CD8-positive, alpha-beta memory T cell (primary cell): ENCODE results near the gene SLC24A4. TPM values are rescaled to one million over a fixed set of nuclear protein-coding genes. Genes with fewer than 3 reads are reported as not detected.

Experiments
- CTCF ChIA-PET: fragments of 350-600 bp; sonication (Branson Sonifier 250); formaldehyde crosslinking; loops from one replicate; lab custom pipeline; 2021; ENCODE audit warnings: antibody characterized with exemption; lab: Charles Lee
- POLR2A ChIA-PET: fragments of 350-600 bp; sonication (Branson Sonifier 250); formaldehyde crosslinking; loops from one replicate; lab custom pipeline; 2021; ENCODE audit warnings: antibody characterized with exemption; lab: Charles Lee
- DNase-seq, 5 donors: peaks; one replicate each; pipeline versions ENCODE4 v3.0.0 to v3.0.0-alpha.2; 2020 to 2022; ENCODE audit warnings: mixed read lengths in 1 of 5
- H3K27ac ChIP-seq: one replicate; pipeline ENCODE4 v1.7.0; 2013; ENCODE audit warnings: low read depth, mild to moderate bottlenecking, low read length, moderate library complexity
- H3K27me3 ChIP-seq: 2 replicates; pipeline ENCODE4 v1.7.0; 2013; ENCODE audit warnings: low read length, mild to moderate bottlenecking; ENCODE audit not compliant: insufficient read depth, poor library complexity, severe bottlenecking
- H3K36me3 ChIP-seq: 2 replicates; pipeline ENCODE4 v1.7.0; 2013; ENCODE audit warnings: mild to moderate bottlenecking, low read length, moderate library complexity; ENCODE audit not compliant: insufficient read depth
- H3K4me1 ChIP-seq: 2 replicates; pipeline ENCODE4 v1.7.0; 2013; ENCODE audit warnings: mild to moderate bottlenecking, low read length, moderate library complexity; ENCODE audit not compliant: insufficient read depth
- H3K4me3 ChIP-seq: 2 replicates; pipeline ENCODE4 v1.7.0; 2013; ENCODE audit warnings: mild to moderate bottlenecking, low read length
- H3K9me3 ChIP-seq: 2 replicates; pipeline ENCODE4 v1.7.0; 2013; ENCODE audit warnings: mild to moderate bottlenecking, low read length
- H3K27ac Mint-ChIP-seq, 8 donors: one replicate each; pipeline ENCODE4 v1.8.0; 2020 to 2021; ENCODE audit warnings: mixed read lengths in 8 of 8, mild to moderate bottlenecking in 6 of 8, inconsistent platforms in 3 of 8, moderate library complexity in 3 of 8
- H3K27me3 Mint-ChIP-seq, 2 donors: one replicate each; pipeline ENCODE4 v1.8.0; 2020 to 2021; ENCODE audit warnings: mixed read lengths in 2 of 2, mild to moderate bottlenecking in 1 of 2, moderate library complexity in 1 of 2
- H3K36me3 Mint-ChIP-seq, 3 donors: one replicate each; pipeline ENCODE4 v1.8.0; 2020 to 2021; ENCODE audit warnings: mixed read lengths in 3 of 3, inconsistent platforms in 1 of 3, mild to moderate bottlenecking in 1 of 3
- H3K4me1 Mint-ChIP-seq, 3 donors: one replicate each; pipeline ENCODE4 v1.8.0; 2020 to 2021; ENCODE audit warnings: mixed read lengths in 3 of 3, inconsistent platforms in 1 of 3, mild to moderate bottlenecking in 1 of 3
- H3K4me3 Mint-ChIP-seq, 7 donors: one replicate each; pipeline ENCODE4 v1.8.0; 2020 to 2021; ENCODE audit warnings: mixed read lengths in 7 of 7, mild to moderate bottlenecking in 6 of 7, moderate library complexity in 4 of 7, inconsistent platforms in 2 of 7
- H3K9me3 Mint-ChIP-seq, 5 donors: one replicate each; pipeline ENCODE4 v1.8.0; 2020 to 2022; ENCODE audit warnings: mixed read lengths in 5 of 5, mild to moderate bottlenecking in 3 of 5, moderate library complexity in 2 of 5, inconsistent platforms in 1 of 5
- polyA plus RNA-seq: library from polyadenylated mRNA; unstranded; fragments of 300-500 nt; fragmentation: Illumina TruSeq; gene quantifications from one replicate; pipeline ENCODE4 v1.2.3, GENCODE V29; 2021
- total RNA-seq, 2 experiments: library from RNA; stranded (reverse); gene quantifications; one replicate each; pipeline ENCODE4 v1.2.3, GENCODE V29; 2021

The SLC24A4 gene
- total and polyA plus RNA-seq, 3 experiments from 2014 or later, result 0.04 TPM; not detected in 2

DNA sequence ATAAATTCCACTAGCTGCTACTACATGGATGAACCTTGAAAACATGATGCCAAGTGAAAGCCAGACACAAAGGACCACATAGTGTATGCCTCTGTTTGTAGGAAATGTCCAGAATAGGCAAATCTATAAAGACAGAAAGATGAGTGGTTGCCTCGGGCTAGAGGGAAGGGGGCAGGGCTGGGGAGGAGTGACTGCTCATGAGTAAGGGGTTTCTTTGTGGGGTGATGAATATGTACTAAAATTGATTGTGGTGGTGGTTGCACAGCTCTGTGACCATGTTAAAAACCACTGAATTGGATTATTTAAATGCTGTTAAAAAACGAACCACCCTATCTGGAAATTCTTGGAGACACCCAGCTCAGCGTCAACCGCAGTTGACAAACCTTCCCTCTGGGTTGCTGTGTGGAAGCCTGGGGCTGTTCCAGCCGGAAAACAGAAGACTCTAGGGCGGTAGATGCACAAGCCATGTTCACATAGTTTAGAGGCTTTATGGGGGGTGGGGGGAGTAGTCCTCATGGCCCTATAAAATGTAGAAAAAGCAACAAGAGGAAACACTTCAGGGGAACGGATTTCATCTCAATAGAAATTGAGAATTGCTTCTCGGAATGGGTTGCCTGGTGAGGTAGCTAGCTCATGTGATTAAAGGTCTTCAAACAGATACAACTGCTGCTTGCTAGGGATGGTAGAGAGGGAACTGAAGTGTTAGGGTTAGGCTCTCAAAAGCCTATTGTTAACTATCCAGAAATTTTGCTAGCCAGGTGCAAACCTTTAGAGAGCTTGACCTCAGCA lies 220.0 kb downstream of the SLC24A4 start:
- CTCF ChIA-PET, result interaction anchor here (0.6 to 3.1 kb wide), 4 partner anchors 8 to 584 kb away, joined by 4 to 8 read pairs (median 5); partner anchors contain the start of gene RIN3
- DNase-seq, result no peak
- Mint-ChIP-seq H3K36me3 (peaks cover 0 to 3% (median 3%) of the 10 kb centered on the region in 3 donors), H3K4me3 (peak overlapping the region in 1 of 7 donors; percentile 4), H3K9me3 (no peaks in the 10 kb centered on the region), H3K4me1 (peaks cover 37 to 78% (median 58%) of the 10 kb centered on the region in 3 donors), H3K27ac (peak overlapping the region in 7 of 8 donors; percentile 2 to 66 (median 50)), H3K27me3 (peaks cover 0 to 2% of the 10 kb centered on the region in 2 donors)
- POLR2A ChIA-PET, result no interaction called here
- no peaks in the 10 kb centered on the region for H3K9me3 ChIP-seq
- H3K27me3 ChIP-seq, result no peaks in the 10 kb centered on the region
- no peak overlapping the region for H3K4me3 ChIP-seq
- H3K36me3 ChIP-seq, result no peaks in the 10 kb centered on the region
- no peak overlapping the region for H3K27ac ChIP-seq
- H3K4me1 ChIP-seq, result peaks cover 33% of the 10 kb centered on the region

DNA sequence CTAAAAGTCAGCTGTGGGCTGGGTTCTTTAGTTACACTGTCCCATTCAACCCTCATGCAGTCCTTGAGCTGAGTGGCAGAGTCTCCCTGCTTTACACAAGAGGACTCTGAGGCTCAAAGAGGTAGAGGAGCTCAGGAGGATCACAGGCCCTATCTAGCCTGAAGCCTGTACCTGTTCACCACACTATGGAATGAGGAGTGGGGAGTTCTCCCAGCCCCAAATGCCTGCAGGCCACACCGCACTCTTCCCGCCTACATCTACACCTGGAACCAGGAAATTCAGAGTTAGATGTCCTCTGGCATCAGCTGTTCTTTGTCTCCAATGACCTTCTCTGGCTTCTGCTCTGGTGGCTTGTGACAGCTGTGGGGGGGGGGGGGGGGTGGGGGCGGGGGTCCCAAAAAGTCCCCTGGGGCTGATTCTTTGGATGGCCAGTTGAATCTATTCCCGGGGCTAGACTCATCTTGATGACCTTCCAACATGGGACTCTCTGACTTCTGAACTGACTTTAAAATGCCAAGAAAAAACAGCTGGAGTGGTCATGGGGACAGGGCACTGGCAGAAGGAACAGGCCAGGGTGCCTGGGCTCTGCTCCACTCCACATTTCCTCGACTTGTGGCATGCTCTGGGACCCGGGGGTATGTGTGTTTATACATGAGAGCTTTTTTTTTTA lies 221.2 kb downstream of the SLC24A4 start:
- POLR2A ChIA-PET, result interaction anchor here (0.6 kb wide), 2 partner anchors 381 to 547 kb away, joined by 3 to 5 read pairs; no protein-coding TSS in a partner anchor

GRCh38 chr14:92546347-92547053 lies 223.5 kb downstream of the SLC24A4 start:
- Histone ChIP-seq H3K9me3 (no peaks in the 10 kb centered on the region), H3K27ac (no peak overlapping the region), H3K27me3 (no peaks in the 10 kb centered on the region), H3K36me3 (no peaks in the 10 kb centered on the region), H3K4me3 (no peak overlapping the region), H3K4me1 (peaks cover 8% of the 10 kb centered on the region)
- ChIA-PET CTCF (interaction anchor here (1.2 to 1.8 kb wide), 3 partner anchors 12 to 58 kb away, joined by 4 to 5 read pairs (median 4); no protein-coding TSS in a partner anchor), POLR2A (interaction anchor here (1.1 kb wide), 1 partner anchor 12 kb away, joined by 4 read pairs; no protein-coding TSS in a partner anchor)
- DNase-seq, result no peak
- peaks cover 0 to 8% (median 3%) of the 10 kb centered on the region in 3 donors for H3K36me3 Mint-ChIP-seq
- H3K9me3 Mint-ChIP-seq, result no peaks in the 10 kb centered on the region
- peak overlapping the region in 1 of 7 donors; percentile 25 for H3K4me3 Mint-ChIP-seq
- H3K27me3 Mint-ChIP-seq, result peaks cover 0 to 2% of the 10 kb centered on the region in 2 donors
- peak overlapping the region in 5 of 8 donors; percentile 17 to 74 (median 27) for H3K27ac Mint-ChIP-seq
- H3K4me1 Mint-ChIP-seq, result peaks cover 42 to 71% (median 49%) of the 10 kb centered on the region in 3 donors

More for the DNA sequence above, 221.2 kb downstream of the SLC24A4 start:
- Mint-ChIP-seq H3K4me1 (peaks cover 37 to 73% (median 51%) of the 10 kb centered on the region in 3 donors), H3K27me3 (peaks cover 0 to 2% of the 10 kb centered on the region in 2 donors), H3K36me3 (peaks cover 0 to 4% (median 3%) of the 10 kb centered on the region in 3 donors), H3K4me3 (peak overlapping the region in 1 of 7 donors; percentile 24), H3K9me3 (no peaks in the 10 kb centered on the region), H3K27ac (peak overlapping the region in 7 of 8 donors; percentile 34 to 76 (median 67))
- Histone ChIP-seq H3K4me1 (peaks cover 26% of the 10 kb centered on the region), H3K27me3 (no peaks in the 10 kb centered on the region), H3K27ac (no peak overlapping the region), H3K9me3 (no peaks in the 10 kb centered on the region), H3K4me3 (no peak overlapping the region), H3K36me3 (no peaks in the 10 kb centered on the region)
- no peak for DNase-seq
- CTCF ChIA-PET, result interaction anchor here (1.4 to 1.6 kb wide), 2 partner anchors 12 to 31 kb away, joined by 4 to 6 read pairs; partner anchors contain the start of gene RIN3

GRCh38 chr14:92549105-92549858 lies 226.3 kb downstream of the SLC24A4 start:
- H3K9me3 ChIP-seq, result no peaks in the 10 kb centered on the region
- no peaks in the 10 kb centered on the region for H3K36me3 ChIP-seq
- H3K27me3 ChIP-seq, result no peaks in the 10 kb centered on the region
- Mint-ChIP-seq H3K36me3 (peaks cover 0 to 8% (median 3%) of the 10 kb centered on the region in 3 donors), H3K27ac (peak overlapping the region in 4 of 8 donors; percentile 1 to 27 (median 16)), H3K4me3 (no peak overlapping the region), H3K4me1 (peaks cover 31 to 68% (median 47%) of the 10 kb centered on the region in 3 donors), H3K27me3 (peaks cover 0 to 2% of the 10 kb centered on the region in 2 donors), H3K9me3 (no peaks in the 10 kb centered on the region)
- H3K4me3 ChIP-seq, result no peak overlapping the region
- peaks cover 17% of the 10 kb centered on the region for H3K4me1 ChIP-seq
- ChIA-PET POLR2A (no interaction called here), CTCF (interaction anchor here (1.0 to 1.9 kb wide), 6 partner anchors 8 to 134 kb away, joined by 3 to 8 read pairs (median 5); no protein-coding TSS in a partner anchor)
- no peak for DNase-seq
- no peak overlapping the region for H3K27ac ChIP-seq

GRCh38 chr14:92549859-92550230 lies 226.9 kb downstream of the SLC24A4 start:
- DNase-seq, result no peak
- Mint-ChIP-seq H3K9me3 (no peaks in the 10 kb centered on the region), H3K36me3 (peaks cover 0 to 8% (median 3%) of the 10 kb centered on the region in 3 donors), H3K4me3 (peak overlapping the region in 1 of 7 donors; percentile 22), H3K27ac (peak overlapping the region in 3 of 8 donors; percentile 27 to 84 (median 43)), H3K27me3 (peaks cover 0 to 2% of the 10 kb centered on the region in 2 donors), H3K4me1 (peaks cover 31 to 63% (median 46%) of the 10 kb centered on the region in 3 donors)
- ChIA-PET CTCF (interaction anchor here (1.3 to 1.9 kb wide), 5 partner anchors 9 to 206 kb away, joined by 3 to 8 read pairs (median 5); no protein-coding TSS in a partner anchor), POLR2A (no interaction called here)
- no peak overlapping the region for H3K27ac ChIP-seq
- no peaks in the 10 kb centered on the region for H3K9me3 ChIP-seq
- no peaks in the 10 kb centered on the region for H3K36me3 ChIP-seq
- H3K4me3 ChIP-seq, result no peak overlapping the region
- no peaks in the 10 kb centered on the region for H3K27me3 ChIP-seq
- peaks cover 17% of the 10 kb centered on the region for H3K4me1 ChIP-seq
